GM12865 (cell line): Measurements from ENCODE around the gene SLC12A8.

Source experiments
- DNase-seq: peaks from one replicate; pipeline ENCODE4 v3.0.0; 2010; ENCODE audit warnings: low read depth
- H3K4me3 ChIP-seq: 2 replicates; pipeline ENCODE4 v1.5.1; 2011; ENCODE audit warnings: mild to moderate bottlenecking, low read depth, low read length, control low read depth
- CTCF ChIP-seq: IDR thresholded peaks from 2 replicates; pipeline ENCODE4 v1.5.1; 2011; ENCODE audit warnings: low read length, control low read depth, low read depth, inconsistent platforms; ENCODE audit not compliant: insufficient read depth; ENCODE audit errors: missing control alignments

Gene SLC12A8

GRCh38 chr3:125188955-125189354 lies 23.6 kb downstream of the SLC12A8 start:
- no peak overlapping the region for H3K4me3 ChIP-seq
- DNase-seq = no peak
- TF ChIP-seq CTCF = no peak

- TF ChIP-seq CTCF = no peak
- H3K4me3 ChIP-seq = no peak overlapping the region
- no peak for DNase-seq
Observed at GRCh38 chr3:125187599-125187910, 25.0 kb downstream of the SLC12A8 start.

GRCh38 chr3:125186800-125187598 lies 25.5 kb downstream of the SLC12A8 start:
- DNase-seq = no peak
- no peak overlapping the region for H3K4me3 ChIP-seq
- no peak for TF ChIP-seq CTCF

GRCh38 chr3:125186261-125186787 lies 26.2 kb downstream of the SLC12A8 start:
- no peak for TF ChIP-seq CTCF
- peak; percentile 73 for DNase-seq
- H3K4me3 ChIP-seq = no peak overlapping the region

- H3K4me3 ChIP-seq = no peak overlapping the region
- no peak for DNase-seq
- TF ChIP-seq CTCF = no peak
Observed at GRCh38 chr3:125185805-125186204, 26.7 kb downstream of the SLC12A8 start.

- no peak for DNase-seq
- no peak for TF ChIP-seq CTCF
- H3K4me3 ChIP-seq = no peak overlapping the region
Observed at GRCh38 chr3:125179884-125180240, 32.7 kb downstream of the SLC12A8 start.

- H3K4me3 ChIP-seq = no peak overlapping the region
- TF ChIP-seq CTCF = no peak
- DNase-seq = no peak
Observed at GRCh38 chr3:125179143-125179883, 33.2 kb downstream of the SLC12A8 start.
